Cardiac fibroblast (primary cell): ENCODE data around the gene ZNF83.
"Not testable (repeated sequence)": the region's sequence is repeated elsewhere in the genome, so short reads cannot be mapped to it uniquely, and the experiment has no call there.

Source experiments
- DNase-seq, 2 donors: peaks; one replicate each; pipeline versions ENCODE4 v3.0.0 to v3.0.0-alpha.2; 2010; ENCODE audit warnings: low read depth in 2 of 2
- H3K4me3 ChIP-seq, 2 donors: replicated peaks in 1 of 2; 1 replicate in 1 of 2; 2 replicates in 1 of 2; pipeline ENCODE4 v1.5.1; 2011; ENCODE audit warnings: low read depth in 2 of 2, low read length in 2 of 2, mild to moderate bottlenecking in 2 of 2, moderate library complexity in 1 of 2
- TF ChIP-seq, protein P1 (sequence below): IDR thresholded peaks from one replicate; pipeline ENCODE4 v1.5.1; 2011; ENCODE audit warnings: low read depth, mild to moderate bottlenecking, low read length, inconsistent platforms

ZNF83 gene

DNA sequence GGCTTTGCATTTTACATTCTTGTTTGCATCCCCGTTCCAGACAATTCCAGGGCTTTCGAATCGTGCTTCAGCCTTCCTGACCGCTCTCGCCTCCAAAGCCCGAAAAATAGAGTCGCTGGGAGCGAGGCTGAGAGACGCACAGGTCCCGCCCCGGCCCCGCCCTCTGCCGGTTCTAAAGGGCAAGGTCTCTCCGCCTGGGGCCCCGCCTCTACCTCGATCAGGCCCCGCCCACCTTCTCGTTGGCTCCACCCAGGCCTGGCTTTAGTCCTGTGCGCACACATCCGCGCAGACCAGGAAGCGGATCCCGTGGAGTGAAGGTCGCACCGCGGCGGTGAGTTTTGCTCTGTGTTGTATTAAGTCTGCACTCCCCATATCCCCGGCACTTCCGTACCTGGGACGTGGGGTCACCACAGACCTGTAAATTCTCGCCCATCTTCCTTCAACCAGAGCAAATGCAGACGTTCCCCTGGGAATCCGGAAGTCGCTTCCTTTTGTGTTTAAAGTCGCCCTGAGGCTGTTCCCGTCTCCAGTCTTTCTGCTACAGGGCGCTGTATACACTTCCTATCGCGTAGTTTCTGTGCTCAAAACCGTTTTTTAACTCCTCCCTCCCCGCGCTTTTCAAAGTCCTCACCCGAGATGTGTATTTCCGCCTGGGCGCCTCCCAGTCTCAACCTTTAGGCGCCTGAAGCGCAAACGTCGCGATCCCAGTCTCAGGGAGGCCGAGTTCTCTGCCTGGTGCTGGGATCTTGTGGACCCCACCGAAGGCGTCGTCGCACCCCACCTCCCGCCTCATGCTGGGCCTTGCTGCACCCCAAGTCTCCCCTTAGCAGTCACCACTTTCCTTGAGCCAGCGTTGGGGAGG, 67.9 kb downstream of the ZNF83 start, which contains the start of gene ZNF701:
Gene ZNF701, plus strand, starts transcription at position 288 of the 862 bp plus-strand sequence. CDS start 3,861 bp downstream, outside the sequence.
- peak; percentile 94 for DNase-seq
- TF ChIP-seq, protein P1, sequence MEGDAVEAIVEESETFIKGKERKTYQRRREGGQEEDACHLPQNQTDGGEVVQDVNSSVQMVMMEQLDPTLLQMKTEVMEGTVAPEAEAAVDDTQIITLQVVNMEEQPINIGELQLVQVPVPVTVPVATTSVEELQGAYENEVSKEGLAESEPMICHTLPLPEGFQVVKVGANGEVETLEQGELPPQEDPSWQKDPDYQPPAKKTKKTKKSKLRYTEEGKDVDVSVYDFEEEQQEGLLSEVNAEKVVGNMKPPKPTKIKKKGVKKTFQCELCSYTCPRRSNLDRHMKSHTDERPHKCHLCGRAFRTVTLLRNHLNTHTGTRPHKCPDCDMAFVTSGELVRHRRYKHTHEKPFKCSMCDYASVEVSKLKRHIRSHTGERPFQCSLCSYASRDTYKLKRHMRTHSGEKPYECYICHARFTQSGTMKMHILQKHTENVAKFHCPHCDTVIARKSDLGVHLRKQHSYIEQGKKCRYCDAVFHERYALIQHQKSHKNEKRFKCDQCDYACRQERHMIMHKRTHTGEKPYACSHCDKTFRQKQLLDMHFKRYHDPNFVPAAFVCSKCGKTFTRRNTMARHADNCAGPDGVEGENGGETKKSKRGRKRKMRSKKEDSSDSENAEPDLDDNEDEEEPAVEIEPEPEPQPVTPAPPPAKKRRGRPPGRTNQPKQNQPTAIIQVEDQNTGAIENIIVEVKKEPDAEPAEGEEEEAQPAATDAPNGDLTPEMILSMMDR: peak; percentile 27
- peak within 1 kb of the TSS; percentile 57 to 91 for H3K4me3 ChIP-seq

DNA sequence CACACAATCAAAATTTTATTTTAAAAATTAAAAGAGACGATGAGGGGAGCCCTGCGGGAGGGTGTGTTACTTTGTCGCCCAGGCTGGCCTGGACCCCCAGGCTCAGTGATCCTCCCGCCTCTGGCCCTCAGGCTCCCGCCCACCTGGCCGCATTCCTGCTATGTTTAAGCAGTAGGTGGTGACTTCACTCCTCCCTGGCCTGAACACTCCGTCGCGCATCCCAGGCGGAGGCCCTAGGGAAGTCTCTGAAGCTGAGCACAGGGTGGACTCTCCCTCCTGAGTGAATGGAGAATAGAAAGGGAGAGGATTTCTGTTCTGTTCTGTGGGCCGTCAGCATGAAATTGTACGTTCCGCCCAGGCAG, 68.5 kb downstream of the ZNF83 start:
- peak overlapping the region; percentile 57 to 91 for H3K4me3 ChIP-seq
- not testable (repeated sequence) for DNase-seq

DNA sequence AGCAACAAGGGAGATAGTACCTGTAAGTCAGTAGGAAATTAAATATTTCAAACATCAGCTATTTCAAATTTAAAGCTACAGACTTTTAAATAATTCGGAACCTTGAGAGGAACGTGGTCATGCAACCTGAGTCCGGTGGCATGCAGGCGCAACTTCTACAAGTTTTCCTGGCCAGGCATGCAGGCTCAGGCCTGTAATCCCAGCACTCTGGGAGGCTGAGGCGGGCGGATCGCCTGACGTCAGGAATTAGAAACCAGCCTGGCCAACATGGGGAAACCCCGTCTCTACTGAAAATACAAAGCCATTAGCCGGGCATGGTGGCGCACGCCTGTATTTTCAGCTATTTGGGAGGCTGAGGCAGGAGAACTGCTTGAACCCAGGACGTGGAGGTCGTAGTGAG, 70.2 kb downstream of the ZNF83 start:
- no peak for DNase-seq

DNA sequence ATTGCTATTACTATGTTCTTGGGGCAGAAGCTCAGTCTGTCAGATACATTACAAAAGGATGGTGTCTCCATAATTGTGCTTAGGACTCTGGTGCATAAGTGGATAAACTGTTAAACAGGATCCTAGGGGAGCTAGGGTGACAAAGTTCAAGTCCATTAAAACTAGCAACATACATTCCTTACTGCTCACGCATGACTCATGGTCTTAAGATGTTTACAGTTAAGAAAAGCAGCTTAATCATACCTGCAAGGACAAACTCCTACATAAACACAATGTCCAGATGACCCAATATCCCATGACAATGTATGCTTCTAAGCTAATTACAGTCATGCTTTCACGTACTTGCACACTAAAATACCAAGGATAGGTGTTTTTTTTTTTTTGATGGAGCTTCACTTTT, 71.6 kb downstream of the ZNF83 start:
- H3K4me3 ChIP-seq: no peak overlapping the region
- TF ChIP-seq, protein P1: no peak
- peak in 1 of 2 donors; percentile 86 for DNase-seq

More for the DNA sequence above, 70.2 kb downstream of the ZNF83 start:
- H3K4me3 ChIP-seq: no peak overlapping the region
- TF ChIP-seq, protein P1: no peak

DNA sequence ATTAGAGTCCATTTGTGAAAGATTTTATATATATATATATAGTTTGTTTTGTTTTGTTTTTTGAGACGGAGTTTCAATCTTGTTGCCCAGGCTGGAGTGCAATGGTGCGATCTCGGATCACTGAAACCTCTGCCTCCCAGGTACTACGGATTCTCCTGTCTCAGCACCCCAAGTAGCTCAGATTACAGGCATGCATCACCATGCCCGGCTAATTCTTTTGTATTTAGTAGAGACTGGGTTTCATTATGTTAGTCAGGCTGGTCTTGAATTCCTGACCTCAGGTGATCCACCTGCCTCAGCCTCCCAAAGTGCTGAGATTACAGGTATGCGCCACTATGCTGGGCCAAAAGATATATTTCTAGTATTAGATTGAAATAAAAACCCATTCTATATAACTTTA, 72.0 kb downstream of the ZNF83 start:
- TF ChIP-seq, protein P1: no peak

More for the DNA sequence above, 72.0 kb downstream of the ZNF83 start:
- DNase-seq: no peak
- H3K4me3 ChIP-seq: no peak overlapping the region
